ENCODE results near the gene IKBKG. TPM values are rescaled to one million over a fixed set of nuclear protein-coding genes. Genes with fewer than 3 reads are reported as not detected.
A peak's percentile ranks its signal among the peaks of the same experiment; 100 is the strongest.
"Not testable (repeated sequence)": the region's sequence is repeated elsewhere in the genome, so short reads cannot be mapped to it uniquely, and the experiment has no call there.

The IKBKG gene
- total RNA-seq, 1 donor from 2014 or later = 14.0 TPM

DNA sequence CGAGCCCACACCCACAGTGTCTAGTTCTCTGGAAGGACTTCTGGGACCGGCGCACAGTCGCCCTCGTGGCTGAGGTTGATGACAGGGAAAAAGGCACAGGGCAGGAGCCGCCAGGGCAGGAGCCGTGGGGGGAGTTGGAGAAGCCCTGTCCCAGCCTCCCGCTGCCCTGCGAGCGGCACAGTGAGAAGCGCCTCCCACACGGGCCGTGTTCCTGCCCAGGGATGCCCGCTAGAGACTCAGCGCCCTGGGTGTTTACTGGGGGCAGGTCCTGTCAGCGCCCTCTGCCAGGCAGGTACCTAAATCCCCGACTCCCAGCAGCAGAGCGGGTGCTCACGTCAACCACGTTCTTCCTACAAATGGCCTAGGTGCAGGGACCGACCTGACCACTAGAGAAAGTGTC is 11.5 kb downstream of the IKBKG start:
- DNase-seq = not testable (repeated sequence)

- DNase-seq = not testable (repeated sequence)
Measured at GRCh38 chrX:154560326-154560725, 12.9 kb downstream of the IKBKG start.

- not testable (repeated sequence) for DNase-seq
Measured at GRCh38 chrX:154562295-154562694, 14.9 kb downstream of the IKBKG start.

DNA sequence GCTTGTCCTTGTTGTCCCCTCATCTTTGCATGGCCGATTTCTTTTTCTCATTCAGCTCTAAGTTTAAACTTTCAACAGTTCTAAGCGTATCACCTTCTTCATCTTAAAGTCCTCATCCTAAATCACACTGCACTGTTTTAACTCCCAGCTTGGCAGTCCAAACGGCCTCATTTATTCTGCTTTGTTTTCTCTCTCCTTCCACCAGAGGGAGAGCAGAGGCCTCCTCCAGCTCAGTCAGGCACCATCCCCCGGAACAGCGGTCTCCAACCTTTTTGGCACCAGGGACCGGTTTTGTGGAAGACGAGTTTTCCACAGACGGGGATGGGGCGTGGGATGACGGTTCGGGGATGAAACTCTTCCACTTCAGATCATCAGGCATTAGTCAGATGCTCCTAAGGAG is 22.9 kb downstream of the IKBKG start:
- DNase-seq = not testable (repeated sequence)

DNA sequence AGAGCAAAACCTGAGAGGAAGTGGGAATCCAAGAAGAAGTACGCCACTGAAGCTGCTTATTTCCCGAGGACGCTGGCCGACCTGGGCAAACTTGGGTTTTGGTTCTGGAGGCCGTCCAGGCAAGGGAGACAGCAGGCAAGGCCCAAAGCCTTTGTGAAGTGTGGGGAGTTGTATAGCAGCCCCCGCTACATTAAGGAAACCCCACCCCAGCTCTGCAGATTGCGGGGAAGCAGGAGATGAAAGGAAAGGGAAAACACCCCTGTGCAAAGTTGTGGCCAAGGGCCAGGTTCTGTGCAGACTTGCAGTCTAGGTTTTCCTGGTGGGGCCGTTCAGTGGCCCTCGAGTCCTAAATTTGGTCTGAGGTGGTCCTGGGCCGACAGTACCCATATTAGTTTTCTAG is 25.6 kb downstream of the IKBKG start:
- DNase-seq = not testable (repeated sequence)

GRCh38 chrX:154575076-154575475 is 27.7 kb downstream of the IKBKG start:
- not testable (repeated sequence) for DNase-seq

DNA sequence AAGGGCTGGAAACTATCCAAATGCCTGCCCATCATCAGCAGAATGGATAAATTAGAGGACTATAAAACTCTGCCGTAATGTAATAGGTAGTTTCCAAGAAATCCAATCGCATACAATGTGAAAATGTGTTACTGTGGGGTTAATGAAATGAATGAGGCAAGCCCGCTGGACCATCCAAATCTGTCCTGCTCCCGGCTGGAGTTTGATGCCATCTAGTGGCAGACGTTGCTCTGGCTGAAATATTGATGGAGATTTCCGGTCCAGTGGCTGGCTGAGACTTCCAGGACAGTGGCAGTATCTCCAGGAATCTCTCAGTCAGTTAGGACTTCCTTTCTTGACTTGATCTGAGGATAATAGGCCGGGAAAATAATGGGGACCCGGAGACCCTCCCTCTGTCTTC is 35.6 kb downstream of the IKBKG start:
- DNase-seq = not testable (repeated sequence)

- DNase-seq = not testable (repeated sequence)
Measured at GRCh38 chrX:154584585-154585183, 37.3 kb downstream of the IKBKG start, which contains the start of gene CTAG1A. TSS of gene CTAG1A (plus strand) at chrX:154585133. CDS start at chrX:154585207, 74 bp downstream.

- not testable (repeated sequence) for DNase-seq
Measured at GRCh38 chrX:154590415-154590814, 43.0 kb downstream of the IKBKG start.

DNA sequence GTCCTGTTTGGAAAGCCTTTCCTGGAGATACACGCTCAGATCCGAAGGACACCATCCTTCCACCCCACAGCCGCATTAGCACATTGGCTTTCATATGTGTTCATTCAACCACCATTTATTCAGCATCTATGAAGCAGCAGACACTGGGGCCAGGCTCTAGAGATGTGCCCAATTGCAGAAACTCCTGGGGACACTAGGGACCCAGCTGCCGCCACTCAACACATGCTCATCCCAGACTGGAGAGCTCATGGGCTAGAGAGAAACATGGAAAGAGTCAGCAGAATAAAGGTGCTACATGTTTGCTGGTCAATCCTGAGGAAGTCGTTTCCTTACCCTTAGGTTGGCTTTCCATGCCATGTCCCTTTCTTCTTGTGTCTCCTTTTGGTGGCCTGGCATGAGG is 45.1 kb downstream of the IKBKG start:
- DNase-seq = no peak

GRCh38 chrX:154593201-154593600 is 45.8 kb downstream of the IKBKG start:
- DNase-seq = no peak

- DNase-seq = no peak
Measured at GRCh38 chrX:154594491-154594890, 47.1 kb downstream of the IKBKG start.

DNA sequence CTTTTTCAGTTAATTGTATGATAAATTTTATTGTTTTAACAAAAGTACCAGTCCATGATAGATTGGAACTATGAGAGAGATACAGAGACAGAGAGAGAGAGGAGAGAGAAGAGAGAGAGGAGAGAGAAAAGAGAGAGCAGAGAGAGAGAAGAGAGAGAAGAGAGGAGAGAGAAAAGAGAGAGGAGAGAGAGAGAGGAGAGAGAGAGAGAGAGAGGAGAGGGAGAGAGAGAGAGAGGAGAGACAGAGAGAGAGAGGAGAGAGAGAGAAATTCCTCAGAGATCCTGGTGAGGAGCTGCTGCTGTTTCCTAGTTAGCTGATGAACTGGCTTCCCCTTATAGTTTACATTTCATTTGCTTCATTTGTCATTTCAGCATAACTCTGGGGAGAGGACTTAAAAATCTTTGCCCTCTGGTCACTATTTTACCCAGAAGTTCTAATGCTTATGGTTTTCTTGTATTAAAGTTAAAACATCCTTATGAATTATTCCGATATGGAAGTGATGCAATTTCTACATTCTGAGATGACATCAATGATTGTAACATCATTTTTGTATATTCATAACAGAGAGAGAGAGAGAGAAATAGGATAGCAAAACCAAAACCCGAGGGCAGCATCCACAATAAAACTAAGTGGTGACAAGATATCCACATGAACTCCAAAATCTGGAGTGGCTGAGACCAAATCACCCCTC is 48.3 kb downstream of the IKBKG start:
- DNase-seq = no peak

GRCh38 chrX:154596290-154596929 is 49.0 kb downstream of the IKBKG start:
- DNase-seq = peak; percentile 4

DNA sequence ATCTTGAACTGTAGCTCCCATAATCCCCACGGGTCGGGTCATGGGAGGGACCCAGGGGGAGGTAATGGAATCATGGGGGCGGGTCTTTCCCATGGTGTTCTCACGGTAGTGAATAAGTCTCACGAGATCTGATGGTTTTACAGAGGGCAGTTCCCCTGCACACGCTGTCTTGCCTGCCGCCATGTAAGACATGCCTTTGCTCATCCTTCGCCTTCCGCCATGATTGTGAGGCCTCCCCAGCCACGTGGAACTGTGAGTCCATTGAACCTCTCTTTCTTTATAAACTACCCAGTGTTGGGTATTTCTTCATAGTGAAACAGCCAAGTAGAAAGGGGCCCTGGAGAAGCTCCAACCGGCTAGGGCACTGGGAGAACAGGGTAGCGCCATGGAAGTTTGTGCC is 49.8 kb downstream of the IKBKG start:
- DNase-seq = no peak

DNA sequence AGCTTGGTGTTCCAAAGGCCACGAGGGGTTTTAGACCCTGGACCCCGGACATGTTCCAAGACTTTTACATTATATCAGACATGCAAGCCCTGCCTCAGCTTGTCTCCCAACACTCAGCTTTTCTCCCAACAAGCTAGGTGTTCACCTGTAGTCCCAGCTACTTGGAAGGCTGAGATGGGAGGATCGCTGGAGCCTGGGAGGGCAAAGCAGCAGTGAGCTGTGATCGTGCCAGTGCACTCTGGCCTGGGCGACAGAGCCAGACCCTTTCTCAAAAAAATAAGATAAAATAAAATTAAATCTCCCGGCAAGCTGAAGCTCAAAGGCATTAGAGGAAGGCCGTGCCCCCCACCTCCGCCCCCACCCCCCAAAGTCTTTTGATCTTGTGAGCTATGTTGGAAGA is 51.2 kb downstream of the IKBKG start:
- no peak for DNase-seq

DNA sequence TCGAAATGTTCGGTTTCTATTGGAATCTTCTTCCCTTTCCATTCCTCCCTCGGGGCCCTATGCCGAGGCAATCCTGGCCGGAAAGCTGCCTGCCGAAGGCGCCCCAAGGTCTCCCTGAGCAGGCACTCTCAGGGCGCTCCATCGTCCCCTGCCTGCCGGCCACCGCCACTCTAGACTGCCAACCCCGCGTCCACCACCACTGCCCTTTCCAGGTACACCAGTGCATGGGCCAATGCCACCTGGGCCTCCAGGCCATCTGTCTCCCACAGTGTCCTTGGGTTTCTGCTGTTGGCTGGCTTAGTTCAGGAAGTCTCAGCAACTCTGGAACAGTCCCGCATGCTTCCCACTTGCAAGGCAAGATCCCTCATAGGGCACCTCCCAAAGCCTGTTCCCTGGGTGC is 52.1 kb downstream of the IKBKG start:
- DNase-seq = no peak

DNA sequence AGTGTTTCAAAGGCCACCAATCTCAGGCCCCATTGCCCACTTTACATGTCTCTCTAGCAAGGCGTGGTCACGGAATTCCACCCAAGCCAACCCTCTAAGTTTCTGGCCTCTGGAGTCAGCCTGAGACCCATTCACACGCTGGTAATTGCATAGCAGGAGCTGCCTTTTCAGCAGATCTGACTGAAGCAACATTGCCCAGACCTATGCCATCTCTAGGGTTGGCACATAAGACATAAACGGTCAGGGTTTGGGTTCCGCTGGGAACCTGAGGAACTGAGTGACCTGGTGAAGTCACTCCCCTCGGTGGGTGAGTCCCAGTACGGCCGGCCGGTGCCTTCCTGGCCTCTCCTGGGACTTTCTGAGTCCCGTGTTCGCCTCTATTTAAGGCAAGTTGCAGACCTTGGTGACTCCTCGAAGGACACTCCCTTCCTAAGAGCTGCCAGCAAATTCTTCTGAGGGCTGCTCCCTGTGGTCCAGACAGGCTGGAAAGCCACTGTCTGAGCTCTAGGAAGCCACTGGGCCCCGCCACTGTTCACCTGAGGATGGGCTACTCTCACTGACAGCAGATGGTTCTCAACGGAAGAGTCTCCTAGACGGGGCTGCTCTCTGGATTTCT is 53.4 kb downstream of the IKBKG start:
- no peak for DNase-seq

- DNase-seq = no peak
Measured at GRCh38 chrX:154602226-154602625, 54.8 kb downstream of the IKBKG start.

GRCh38 chrX:154602766-154603437 is 55.5 kb downstream of the IKBKG start:
- DNase-seq = no peak

GRCh38 chrX:154603438-154604430 is 56.3 kb downstream of the IKBKG start:
- peak; percentile 50 for DNase-seq

Data from tongue (tissue), 2 donors.